Upper lobe of right lung (tissue), 1 donor: ENCODE results near the gene BOC. TPM values are rescaled to one million over a fixed set of nuclear protein-coding genes. Genes with fewer than 3 reads are reported as not detected.

Source experiments
- ATAC-seq: fragments of 200-7000 bp; cut with Tn5 transposase; one replicate; pipeline ENCODE4 v1.9.1; 2020; ENCODE audit warnings: mild to moderate bottlenecking, moderate library complexity
- DNase-seq: peaks from one replicate; pipeline ENCODE4 v3.0.0-alpha.2; 2020
- H3K27ac ChIP-seq: fragments of 200-600 bp; one replicate; pipeline ENCODE4 v1.8.0; 2022
- H3K27me3 ChIP-seq: fragments of 200-600 bp; one replicate; pipeline ENCODE4 v1.8.0; 2022; ENCODE audit warnings: mild to moderate bottlenecking
- H3K36me3 ChIP-seq: fragments of 200-600 bp; one replicate; pipeline ENCODE4 v1.8.0; 2022
- H3K4me1 ChIP-seq: fragments of 200-600 bp; one replicate; pipeline ENCODE4 v1.8.0; 2022
- H3K4me3 ChIP-seq: fragments of 200-600 bp; one replicate; pipeline ENCODE4 v1.8.0; 2022; ENCODE audit warnings: mild to moderate bottlenecking
- H3K9me3 ChIP-seq: fragments of 200-600 bp; one replicate; pipeline ENCODE4 v1.8.0; 2022
- intact Hi-C: fragments of 100-400 bp; cut with DNase I; formaldehyde crosslinking; loops from one replicate; pipeline ENCODE4 v1.11.0; 2022
- total RNA-seq: library from RNA; stranded (reverse); fragmentation: NEBNext Ultra II Directional; extraction: Animal tissue kit (Norgen Biotek cat#: 25700); gene quantifications from one replicate; pipeline ENCODE4 v1.2.1, GENCODE V29; 2021
- TF ChIP-seq, protein P1 (sequence below): fragments of 200-600 bp; IDR thresholded peaks from one replicate; pipeline ENCODE4 v1.8.0; 2022; ENCODE audit warnings: antibody characterized with exemption
- donor health status: DM: no; HTN: yes; CAD: no; lungs with severe emphysema.

Gene BOC
- total RNA-seq, 1 donor from 2014 or later: 6.1 TPM

DNA sequence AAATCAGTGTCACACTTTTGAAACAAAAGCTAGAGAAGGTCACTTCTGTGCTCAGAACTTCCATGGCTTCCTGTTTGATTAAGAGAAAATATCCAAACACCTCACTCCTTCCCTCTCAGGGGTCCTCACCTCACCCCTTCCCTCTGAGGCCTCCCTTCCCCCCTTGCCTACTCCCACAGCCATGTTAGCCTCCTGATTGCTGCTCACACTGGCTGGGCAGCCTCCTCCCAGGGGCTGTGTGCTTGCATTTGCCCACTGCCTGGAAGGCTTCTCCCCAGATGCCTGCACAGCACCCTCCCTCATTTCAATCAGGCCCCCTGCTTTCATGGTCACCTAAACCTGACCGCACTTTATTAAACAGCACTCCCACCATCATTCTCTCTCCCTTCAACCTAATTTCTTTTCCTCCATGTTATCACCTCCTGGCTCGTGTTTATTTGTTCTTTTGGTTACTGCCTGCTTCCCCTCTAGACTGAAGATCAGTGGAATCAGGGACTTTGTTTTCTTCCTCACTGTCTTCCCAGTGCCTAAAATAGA lies 10.4 kb downstream of the BOC start:
- no peak for ATAC-seq
- Histone ChIP-seq H3K4me1 (no peaks in the 10 kb centered on the region), H3K27me3 (peaks cover 8% of the 10 kb centered on the region), H3K27ac (no peak overlapping the region), H3K9me3 (no peaks in the 10 kb centered on the region), H3K36me3 (no peaks in the 10 kb centered on the region), H3K4me3 (no peak overlapping the region)
- TF ChIP-seq, protein P1, sequence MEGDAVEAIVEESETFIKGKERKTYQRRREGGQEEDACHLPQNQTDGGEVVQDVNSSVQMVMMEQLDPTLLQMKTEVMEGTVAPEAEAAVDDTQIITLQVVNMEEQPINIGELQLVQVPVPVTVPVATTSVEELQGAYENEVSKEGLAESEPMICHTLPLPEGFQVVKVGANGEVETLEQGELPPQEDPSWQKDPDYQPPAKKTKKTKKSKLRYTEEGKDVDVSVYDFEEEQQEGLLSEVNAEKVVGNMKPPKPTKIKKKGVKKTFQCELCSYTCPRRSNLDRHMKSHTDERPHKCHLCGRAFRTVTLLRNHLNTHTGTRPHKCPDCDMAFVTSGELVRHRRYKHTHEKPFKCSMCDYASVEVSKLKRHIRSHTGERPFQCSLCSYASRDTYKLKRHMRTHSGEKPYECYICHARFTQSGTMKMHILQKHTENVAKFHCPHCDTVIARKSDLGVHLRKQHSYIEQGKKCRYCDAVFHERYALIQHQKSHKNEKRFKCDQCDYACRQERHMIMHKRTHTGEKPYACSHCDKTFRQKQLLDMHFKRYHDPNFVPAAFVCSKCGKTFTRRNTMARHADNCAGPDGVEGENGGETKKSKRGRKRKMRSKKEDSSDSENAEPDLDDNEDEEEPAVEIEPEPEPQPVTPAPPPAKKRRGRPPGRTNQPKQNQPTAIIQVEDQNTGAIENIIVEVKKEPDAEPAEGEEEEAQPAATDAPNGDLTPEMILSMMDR: no peak
- DNase-seq: no peak
- intact Hi-C loops: no loop called here

DNA sequence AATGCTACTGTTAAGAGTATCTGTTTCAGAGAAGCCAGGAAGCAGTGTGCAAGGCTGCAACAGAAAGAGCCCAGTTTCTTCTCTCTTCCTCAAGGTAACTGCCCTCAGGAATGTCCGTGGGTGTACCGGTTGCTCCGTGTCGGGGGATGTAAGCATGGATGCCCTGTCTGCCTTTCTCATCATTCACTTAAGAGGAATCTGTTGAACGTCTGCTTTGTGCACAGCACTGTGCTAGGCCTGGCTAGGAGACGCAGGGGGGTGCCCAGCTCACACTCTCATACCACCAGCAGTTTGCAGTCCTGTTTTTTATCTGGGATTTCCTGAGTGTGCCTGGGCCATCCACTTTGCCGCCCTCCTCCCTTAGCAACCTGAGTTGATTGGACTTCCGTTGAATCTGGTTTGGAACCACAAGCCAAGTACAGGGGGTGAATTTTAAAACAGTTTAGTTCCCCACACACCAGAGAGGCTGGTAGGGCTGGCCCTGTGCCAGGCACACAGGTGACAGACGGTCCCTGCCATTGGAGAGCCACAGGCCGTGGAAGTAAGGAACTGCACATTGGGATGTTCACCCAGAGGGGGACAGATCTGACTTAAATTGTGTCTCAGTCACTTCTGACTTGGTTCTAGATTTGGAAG lies 11.2 kb downstream of the BOC start:
- H3K9me3 ChIP-seq: no peaks in the 10 kb centered on the region
- H3K27me3 ChIP-seq: peaks cover 8% of the 10 kb centered on the region
- H3K4me3 ChIP-seq: no peak overlapping the region
- TF ChIP-seq, protein P1: no peak
- ATAC-seq: no peak
- no peaks in the 10 kb centered on the region for H3K4me1 ChIP-seq
- DNase-seq: no peak
- intact Hi-C loops: no loop called here
- H3K36me3 ChIP-seq: no peaks in the 10 kb centered on the region
- H3K27ac ChIP-seq: no peak overlapping the region

- Histone ChIP-seq H3K36me3 (no peaks in the 10 kb centered on the region), H3K4me1 (no peaks in the 10 kb centered on the region), H3K27me3 (peaks cover 8% of the 10 kb centered on the region), H3K9me3 (no peaks in the 10 kb centered on the region), H3K27ac (no peak overlapping the region), H3K4me3 (no peak overlapping the region)
- TF ChIP-seq, protein P1: no peak
- DNase-seq (no peak), ATAC-seq (peak; percentile 76)
- intact Hi-C loops: no loop called here
Measured at GRCh38 chr3:113223475-113224281, 12.3 kb downstream of the BOC start.

GRCh38 chr3:113225286-113225685 lies 13.9 kb downstream of the BOC start:
- intact Hi-C loops: no loop called here
- Histone ChIP-seq H3K36me3 (no peaks in the 10 kb centered on the region), H3K9me3 (no peaks in the 10 kb centered on the region), H3K4me1 (no peaks in the 10 kb centered on the region), H3K27ac (no peak overlapping the region), H3K4me3 (no peak overlapping the region), H3K27me3 (peaks cover 8% of the 10 kb centered on the region)
- DNase-seq (no peak), ATAC-seq (no peak)
- TF ChIP-seq, protein P1: no peak

- no peaks in the 10 kb centered on the region for H3K4me1 ChIP-seq
- no peak for DNase-seq
- no peaks in the 10 kb centered on the region for H3K9me3 ChIP-seq
- no peaks in the 10 kb centered on the region for H3K36me3 ChIP-seq
- TF ChIP-seq, protein P1: no peak
- no peak for ATAC-seq
- peaks cover 8% of the 10 kb centered on the region for H3K27me3 ChIP-seq
- intact Hi-C loops: no loop called here
- no peak overlapping the region for H3K4me3 ChIP-seq
- no peak overlapping the region for H3K27ac ChIP-seq
Measured at GRCh38 chr3:113226491-113226890, 15.1 kb downstream of the BOC start.
